H1 (cell line): ENCODE data around the gene PSMD13. TPM values are rescaled to one million over a fixed set of nuclear protein-coding genes. Genes with fewer than 3 reads are reported as not detected.

Experiments used
- CTCF ChIA-PET: fragments of 300-600 bp; sonication (Branson Sonifier 250); formaldehyde crosslinking; loops from one replicate; lab custom pipeline; 2021; ENCODE audit not compliant: partially characterized antibody; lab: Charles Lee
- POLR2A ChIA-PET: fragments of 300-600 bp; sonication (Branson Sonifier 250); formaldehyde crosslinking; loops from one replicate; lab custom pipeline; 2021; ENCODE audit warnings: inconsistent platforms; ENCODE audit not compliant: partially characterized antibody; lab: Charles Lee
- DNase-seq, 2 experiments: peaks; one replicate each; pipeline versions ENCODE4 v3.0.0 to v3.0.0-alpha.2; 2010 to 2022; ENCODE audit warnings: low spot score in 2 of 2, low read depth in 1 of 2, mixed read lengths in 1 of 2
- FAIRE-seq: peaks from 2 replicates; lab custom pipeline; 2011; peaks lifted over from hg19 to GRCh38; lab: Jason Lieb, UNC
- H2AFZ ChIP-seq: 2 replicates; pipeline ENCODE4 v1.8.1; 2012; ENCODE audit warnings: low read length, inconsistent platforms
- H2AK5ac ChIP-seq: 2 replicates; pipeline ENCODE4 v1.6.1; 2013; ENCODE audit warnings: low read depth, low read length
- H2BK120ac ChIP-seq: replicated peaks from 2 replicates; pipeline ENCODE3; 2013; ENCODE audit warnings: low read depth, low read length, inconsistent platforms
- H2BK12ac ChIP-seq: 2 replicates; pipeline ENCODE4 v1.6.1; 2013; ENCODE audit warnings: low read depth, low read length
- H2BK15ac ChIP-seq: 2 replicates; pipeline ENCODE4 v1.6.1; 2013; ENCODE audit warnings: low read length
- H2BK20ac ChIP-seq: 2 replicates; pipeline ENCODE4 v1.6.1; 2013; ENCODE audit warnings: low read length
- H2BK5ac ChIP-seq: 2 replicates; pipeline ENCODE4 v1.6.1; 2013; ENCODE audit warnings: low read depth, low read length
- H3K14ac ChIP-seq: 2 replicates; pipeline ENCODE4 v1.6.1; 2013; ENCODE audit warnings: inconsistent platforms; ENCODE audit not compliant: insufficient read length
- H3K18ac ChIP-seq: 2 replicates; pipeline ENCODE4 v1.6.1; 2013; ENCODE audit warnings: low read length; ENCODE audit errors: extremely low read depth
- H3K23ac ChIP-seq: 2 replicates; pipeline ENCODE4 v1.6.1; 2013; ENCODE audit warnings: inconsistent platforms; ENCODE audit not compliant: insufficient read length
- H3K23me2 ChIP-seq: 2 replicates; pipeline ENCODE4 v1.6.1; 2013; ENCODE audit warnings: low read depth, low read length
- H3K27ac ChIP-seq: 2 replicates; pipeline ENCODE4 v1.6.1; 2011; ENCODE audit warnings: low read depth, low read length, inconsistent platforms
- H3K27me3 ChIP-seq, 4 experiments: replicated peaks in 1 of 4; 1 replicate in 1 of 4; 2 replicates in 3 of 4; pipeline versions ENCODE4 v1.6.1 to v1.8.1; 2011 to 2013; ENCODE audit warnings: low read length in 3 of 4, mild to moderate bottlenecking in 3 of 4, inconsistent platforms in 2 of 4, mixed read lengths in 2 of 4, moderate library complexity in 1 of 4; ENCODE audit not compliant: control insufficient read depth in 3 of 4, insufficient read depth in 3 of 4; ENCODE audit errors: extremely low read depth in 1 of 4
- H3K36me3 ChIP-seq, 4 experiments: 2 replicates each; pipeline versions ENCODE4 v1.6.1 to v1.8.1; 2011 to 2013; ENCODE audit warnings: mild to moderate bottlenecking in 4 of 4, low read length in 3 of 4, moderate library complexity in 2 of 4, control low read depth in 1 of 4, inconsistent platforms in 1 of 4; ENCODE audit not compliant: insufficient read depth in 4 of 4, control insufficient read depth in 2 of 4
- H3K4ac ChIP-seq: replicated peaks from 2 replicates; pipeline ENCODE3; 2013; ENCODE audit warnings: low read length, low read depth, mixed read lengths, inconsistent platforms; ENCODE audit not compliant: insufficient read length
- H3K4me1 ChIP-seq, 4 experiments: replicated peaks in 1 of 4; 1 replicate in 1 of 4; 2 replicates in 3 of 4; pipeline versions ENCODE4 v1.6.1 to v1.8.1; 2011 to 2013; ENCODE audit warnings: low read length in 3 of 4, inconsistent platforms in 2 of 4, mixed read lengths in 1 of 4; ENCODE audit not compliant: insufficient read depth in 4 of 4, control insufficient read depth in 3 of 4
- H3K4me2 ChIP-seq, 2 experiments: 2 replicates each; pipeline versions ENCODE4 v1.6.1 to v1.8.1; 2011 to 2013; ENCODE audit warnings: low read depth in 2 of 2, low read length in 2 of 2, control low read depth in 1 of 2, inconsistent platforms in 1 of 2, mild to moderate bottlenecking in 1 of 2; ENCODE audit not compliant: insufficient read depth in 1 of 2
- H3K4me3 ChIP-seq, 4 experiments: fragments of 200-600, 300-600 bp in 1 of 4; sonication (generic), shearing (Covaris generic), sonication (Bioruptor Twin) in 1 of 4; 2 replicates each; pipeline versions ENCODE4 v1.5.1 to v1.8.1; 2011 to 2016; ENCODE audit warnings: low read length in 4 of 4, low read depth in 3 of 4, control low read depth in 2 of 4, inconsistent platforms in 2 of 4, mild to moderate bottlenecking in 2 of 4, mixed read lengths in 1 of 4, moderate library complexity in 1 of 4; ENCODE audit not compliant: insufficient read depth in 2 of 4; ENCODE audit errors: extremely low read depth in 1 of 4
- H3K56ac ChIP-seq: replicated peaks from 2 replicates; pipeline ENCODE3; 2013; ENCODE audit warnings: low read depth, mild to moderate bottlenecking, mixed read lengths, low read length, inconsistent platforms; ENCODE audit not compliant: insufficient read length
- H3K79me1 ChIP-seq: 2 replicates; pipeline ENCODE4 v1.6.1; 2013; ENCODE audit warnings: low read depth, low read length, control low read depth
- H3K79me2 ChIP-seq, 2 experiments: 2 replicates each; pipeline versions ENCODE4 v1.6.1 to v1.8.1; 2012 to 2013; ENCODE audit warnings: low read length in 2 of 2, mild to moderate bottlenecking in 2 of 2, inconsistent platforms in 1 of 2; ENCODE audit not compliant: insufficient read depth in 2 of 2, control insufficient read depth in 1 of 2
- H3K9ac ChIP-seq, 4 experiments: replicated peaks in 1 of 4; 1 replicate in 1 of 4; 2 replicates in 3 of 4; pipeline versions ENCODE4 v1.6.1 to v1.8.1; 2011 to 2013; ENCODE audit warnings: low read depth in 3 of 4, low read length in 3 of 4, control low read depth in 2 of 4, mild to moderate bottlenecking in 2 of 4, moderate library complexity in 2 of 4, inconsistent platforms in 1 of 4; ENCODE audit errors: extremely low read depth in 1 of 4
- H3K9me3 ChIP-seq, 2 experiments: 2 replicates each; pipeline versions ENCODE4 v1.6.1 to v1.8.1; 2012 to 2013; ENCODE audit warnings: mild to moderate bottlenecking in 2 of 2, moderate library complexity in 2 of 2, control low read depth in 1 of 2, inconsistent platforms in 1 of 2, low read depth in 1 of 2, low read length in 1 of 2, mixed read lengths in 1 of 2; ENCODE audit not compliant: insufficient read depth in 2 of 2
- H4K20me1 ChIP-seq, 2 experiments: replicated peaks in 1 of 2; 2 replicates each; pipeline versions ENCODE3 to v1.8.1; 2011 to 2013; ENCODE audit warnings: inconsistent platforms in 2 of 2, low read length in 2 of 2, mild to moderate bottlenecking in 1 of 2; ENCODE audit not compliant: insufficient read depth in 2 of 2, control insufficient read depth in 1 of 2
- H4K5ac ChIP-seq: 2 replicates; pipeline ENCODE4 v1.6.1; 2013; ENCODE audit warnings: low read length, low read depth, mixed read lengths, inconsistent platforms; ENCODE audit not compliant: insufficient read length
- H4K8ac ChIP-seq: 2 replicates; pipeline ENCODE4 v1.8.0; 2013; ENCODE audit warnings: mild to moderate bottlenecking, moderate library complexity, low read length, inconsistent platforms; ENCODE audit not compliant: insufficient read depth; ENCODE audit errors: extremely low read depth
- H4K91ac ChIP-seq: replicated peaks from 2 replicates; pipeline ENCODE3; 2013; ENCODE audit warnings: low read length, mixed read lengths, inconsistent platforms; ENCODE audit not compliant: insufficient read length
- EGR1 ChIP-seq: IDR thresholded peaks from 2 replicates; pipeline ENCODE4 v1.6.1; 2011; ENCODE audit warnings: low read depth, low read length, borderline replicate concordance
- GABPA ChIP-seq: IDR thresholded peaks from 2 replicates; pipeline ENCODE4 v1.6.1; 2011; ENCODE audit warnings: mild to moderate bottlenecking, low read length, moderate library complexity, borderline replicate concordance; ENCODE audit not compliant: insufficient read depth
- KDM1A ChIP-seq: fragments of 200-600, 300-600 bp; sonication (generic); IDR thresholded peaks from 2 replicates; pipeline ENCODE4 v1.7.1; 2016; ENCODE audit warnings: mild to moderate bottlenecking, low read length, borderline replicate concordance
- KDM5A ChIP-seq: fragments of 200-600 bp; IDR thresholded peaks from 2 replicates; pipeline ENCODE4 v1.7.1; 2012; ENCODE audit warnings: mild to moderate bottlenecking, low read length, inconsistent platforms, mixed read lengths
- MAX ChIP-seq: IDR thresholded peaks from 2 replicates; pipeline ENCODE4 v1.6.1; 2012; ENCODE audit warnings: inconsistent platforms
- NANOG ChIP-seq: IDR thresholded peaks from 2 replicates; pipeline ENCODE4 v1.6.1; 2011; ENCODE audit warnings: low read length, low read depth, mild to moderate bottlenecking, inconsistent platforms; ENCODE audit not compliant: insufficient read depth, poor library complexity, severe bottlenecking
- PHF8 ChIP-seq: fragments of 200-600 bp; sonication (generic); conservative IDR thresholded peaks from 2 replicates; pipeline ENCODE4 v1.7.1; 2012; ENCODE audit warnings: low read depth, mild to moderate bottlenecking, inconsistent platforms, low read length, moderate library complexity
- POLR2AphosphoS5 ChIP-seq: IDR thresholded peaks from 2 replicates; pipeline ENCODE4 v1.6.1; 2011; ENCODE audit warnings: low read depth, low read length
- SIN3A ChIP-seq, 2 experiments: IDR thresholded peaks in 1 of 2; conservative IDR thresholded peaks in 1 of 2; 2 replicates each; pipeline ENCODE4 v1.6.1; 2011 to 2012; ENCODE audit warnings: low read length in 2 of 2, improper control_type of control experiment in 1 of 2, low read depth in 1 of 2, mild to moderate bottlenecking in 1 of 2
- SIX5 ChIP-seq: IDR thresholded peaks from 2 replicates; pipeline ENCODE4 v1.6.1; 2011; ENCODE audit warnings: mild to moderate bottlenecking, low read depth, low read length
- SUZ12 ChIP-seq: fragments of 200-600 bp; sonication (generic); IDR thresholded peaks from 2 replicates; pipeline ENCODE4 v1.6.1; 2012; ENCODE audit warnings: mild to moderate bottlenecking, inconsistent platforms, low read length, moderate library complexity, mixed read lengths
- YY1 ChIP-seq: IDR thresholded peaks from 2 replicates; pipeline ENCODE4 v1.6.1; 2011; ENCODE audit warnings: low read depth, mild to moderate bottlenecking, low read length
- ZNF274 ChIP-seq: IDR thresholded peaks from 2 replicates; pipeline ENCODE4 v1.7.0; 2012; ENCODE audit warnings: low read length, borderline replicate concordance; ENCODE audit errors: extremely low read depth
- WGBS, 2 experiments: shearing (Covaris generic) in 1 of 2; methylation state at CpG; one replicate each; pipeline versions ENCODE4 v1.1.6 to v1.1.7; 2013 to 2015; ENCODE audit warnings: low lambda C conversion rate in 2 of 2, mixed read lengths in 2 of 2, inconsistent platforms in 1 of 2, low coverage in 1 of 2, missing lambda C conversion rate in 1 of 2; ENCODE audit not compliant: insufficient replicate concordance in 2 of 2, insufficient coverage in 1 of 2, insufficient read length in 1 of 2; ENCODE audit errors: extremely low coverage in 1 of 2, missing lambda C conversion rate in 1 of 2; 5-methylcytosine and 5-hydroxymethylcytosine counted together
- polyA plus RNA-seq, 7 experiments: library from polyadenylated mRNA; depleted of rRNA in 3 of 7; stranded (reverse) in 5 of 7; unstranded in 2 of 7; fragments of >200 nt in 5 of 7; fragments of 200-250 nt in 2 of 7; gene quantifications; 1 replicate in 5 of 7; 2 replicates in 1 of 7; 4 replicates in 1 of 7; pipeline versions ENCODE4 v1.2.1 to v1.2.3, GENCODE V29; 2011 to 2013; ENCODE audit warnings: missing spikeins in 2 of 7, mixed read lengths in 2 of 7
- total RNA-seq: library from RNA; stranded (reverse); fragmentation: NEBNext Ultra II Directional; extraction: Animal tissue kit (Norgen Biotek cat#: 25700); gene quantifications from 2 replicates; pipeline ENCODE4 v1.2.1, GENCODE V29; 2021

PSMD13 gene
- total and polyA plus RNA-seq, 2 of the 8 experiments (the other 6 are each of a cell fraction or from before 2014, with no cell fraction given): 121 to 141 TPM

GRCh38 chr11:227824-228379, 8.9 kb upstream of the PSMD13 start:
- H3K23ac ChIP-seq: no peak overlapping the region
- ChIA-PET POLR2A (interaction anchor here (1.0 to 9.7 kb wide), 2 partner anchors 12 to 54 kb away, joined by 3 to 99 read pairs; no protein-coding TSS in a partner anchor), CTCF (interaction anchor here (0.8 to 2.2 kb wide), 6 partner anchors 11 to 136 kb away, joined by 3 to 11 read pairs (median 3); no protein-coding TSS in a partner anchor)
- H2BK5ac ChIP-seq: no peak overlapping the region
- DNase-seq: no peak
- WGBS, 2 experiments: 85% methylated on average over 6 of the region's 6 CpGs; no CpG with 5 or more reads in 1 of the 2 experiments
- no peak overlapping the region for H3K27ac ChIP-seq
- no peak overlapping the region for H3K14ac ChIP-seq
- H3K79me2 ChIP-seq: peaks cover 0 to 7% of the 10 kb centered on the region in 2 experiments; a peak in 1 of 4 replicates
- H3K4ac ChIP-seq: no peak overlapping the region
- no peaks in the 10 kb centered on the region; the same call in 1 of the 2 replicates for H3K79me1 ChIP-seq
- H3K4me1 ChIP-seq: no peaks in the 10 kb centered on the region
- H3K36me3 ChIP-seq: no peaks in the 10 kb centered on the region; a peak in 3 of 8 replicates
- no peak overlapping the region for H3K18ac ChIP-seq
- no peak overlapping the region for H4K5ac ChIP-seq
- TF ChIP-seq PHF8: no peak
- no peak for TF ChIP-seq NANOG
- no peak for TF ChIP-seq POLR2AphosphoS5
- TF ChIP-seq SUZ12: no peak
- TF ChIP-seq KDM5A: no peak
- TF ChIP-seq YY1: no peak
- TF ChIP-seq KDM1A: no peak
- no peak for TF ChIP-seq MAX
- TF ChIP-seq EGR1: no peak
- no peak for TF ChIP-seq GABPA
- TF ChIP-seq SIX5: no peak
- TF ChIP-seq ZNF274: no peak
- no peak for TF ChIP-seq SIN3A (conservative IDR thresholded peaks at IDR 0.05 in 1 of 2, IDR thresholded peaks at IDR 0.05 in 1 of 2; ENCODE audit: low read depth in 1 of 2, low read length in 2 of 2)
- H2BK15ac ChIP-seq: no peak overlapping the region
- H4K8ac ChIP-seq: no peak overlapping the region
- H3K9me3 ChIP-seq: no peaks in the 10 kb centered on the region
- H3K27me3 ChIP-seq: no peaks in the 10 kb centered on the region
- H4K20me1 ChIP-seq: no peaks in the 10 kb centered on the region
- no peak overlapping the region for H3K4me2 ChIP-seq
- no peak overlapping the region for H2BK120ac ChIP-seq
- no peak overlapping the region for H2AFZ ChIP-seq
- H4K91ac ChIP-seq: no peak overlapping the region
- H3K56ac ChIP-seq: no peak overlapping the region
- H3K23me2 ChIP-seq: no peaks in the 10 kb centered on the region
- no peak overlapping the region for H2BK20ac ChIP-seq
- no peak overlapping the region for H2AK5ac ChIP-seq
- H3K4me3 ChIP-seq: no peak overlapping the region
- H3K9ac ChIP-seq: no peak overlapping the region
- no peak for FAIRE-seq
- no peak overlapping the region for H2BK12ac ChIP-seq
